ENCODE measurements around the gene CNTN3.

DNA sequence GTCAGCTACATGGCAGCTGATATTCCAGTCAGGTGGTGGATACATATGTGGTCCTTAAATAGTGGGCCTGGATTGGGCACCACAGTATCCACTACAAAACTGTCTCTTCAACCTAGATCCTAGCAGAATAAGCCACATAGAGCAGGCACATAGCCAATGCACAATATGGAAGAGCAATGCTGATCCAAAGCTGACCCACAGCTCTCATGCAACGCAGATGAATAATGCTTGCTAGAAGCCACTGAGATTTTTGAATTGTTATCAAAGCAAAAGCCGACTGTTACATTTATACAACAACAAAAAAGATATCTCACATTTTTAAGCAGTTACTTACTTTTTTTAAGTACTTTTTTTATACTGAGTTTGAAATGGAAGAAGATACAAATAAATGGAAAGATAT is 11.2 kb downstream of the CNTN3 start:
- no peak for TF ChIP-seq CTCF (IDR thresholded peaks at IDR 0.05; ENCODE audit: low read length)
- TF ChIP-seq EZH2phosphoT487 (IDR thresholded peaks at IDR 0.05; ENCODE audit: low read length) = no peak
- TF ChIP-seq EZH2 (optimal IDR thresholded peaks at IDR 0.05; ENCODE audit: low read depth, low read length) = no peak

All from MM.1S (cell line).